HUES48 (cell line): Measurements from ENCODE around the gene UROS.

Experiments
- H3K27ac ChIP-seq: one replicate; pipeline ENCODE4 v1.7.0; 2013; ENCODE audit warnings: low read depth, low read length, inconsistent platforms
- H3K27me3 ChIP-seq: 2 replicates; pipeline ENCODE4 v1.6.1; 2013; ENCODE audit warnings: mild to moderate bottlenecking, low read length; ENCODE audit not compliant: control insufficient read depth, insufficient read depth
- H3K36me3 ChIP-seq: 2 replicates; pipeline ENCODE4 v1.6.1; 2013; ENCODE audit warnings: low read length; ENCODE audit not compliant: control insufficient read depth, insufficient read depth
- H3K4me1 ChIP-seq: 2 replicates; pipeline ENCODE4 v1.6.1; 2013; ENCODE audit warnings: mild to moderate bottlenecking, low read length; ENCODE audit not compliant: control insufficient read depth, insufficient read depth
- H3K4me3 ChIP-seq: 2 replicates; pipeline ENCODE4 v1.5.1; 2013; ENCODE audit warnings: mild to moderate bottlenecking, low read depth, low read length
- H3K9ac ChIP-seq: 2 replicates; pipeline ENCODE4 v1.6.1; 2013; ENCODE audit warnings: mild to moderate bottlenecking, low read depth, low read length, moderate library complexity
- H3K9me3 ChIP-seq: 2 replicates; pipeline ENCODE4 v1.6.1; 2013; ENCODE audit warnings: low read length; ENCODE audit not compliant: control insufficient read depth, insufficient read depth

The UROS gene

GRCh38 chr10:125757742-125758141 is 65.3 kb downstream of the UROS start:
- no peaks in the 10 kb centered on the region for H3K27me3 ChIP-seq
- H3K4me1 ChIP-seq, result peaks cover 7% of the 10 kb centered on the region
- H3K4me3 ChIP-seq, result no peak overlapping the region
- H3K9me3 ChIP-seq, result no peaks in the 10 kb centered on the region
- H3K27ac ChIP-seq, result no peak overlapping the region
- H3K36me3 ChIP-seq, result peaks cover 85% of the 10 kb centered on the region
- H3K9ac ChIP-seq, result no peak overlapping the region

GRCh38 chr10:125756853-125757487 is 66.1 kb downstream of the UROS start:
- Histone ChIP-seq H3K4me3 (no peak overlapping the region), H3K4me1 (no peaks in the 10 kb centered on the region; the same call in 1 of the 2 replicates), H3K9ac (no peak overlapping the region), H3K36me3 (peaks cover 89% of the 10 kb centered on the region), H3K27me3 (no peaks in the 10 kb centered on the region), H3K9me3 (no peaks in the 10 kb centered on the region), H3K27ac (no peak overlapping the region)

- Histone ChIP-seq H3K9me3 (no peaks in the 10 kb centered on the region), H3K9ac (no peak overlapping the region), H3K27ac (no peak overlapping the region), H3K4me3 (no peak overlapping the region), H3K4me1 (no peaks in the 10 kb centered on the region), H3K27me3 (no peaks in the 10 kb centered on the region), H3K36me3 (peaks cover 94% of the 10 kb centered on the region)
These were observed 66.9 kb downstream of the UROS start for GRCh38 chr10:125756196-125756595.

- H3K4me1 ChIP-seq, result no peaks in the 10 kb centered on the region
- no peak overlapping the region for H3K27ac ChIP-seq
- H3K9ac ChIP-seq, result no peak overlapping the region
- no peaks in the 10 kb centered on the region for H3K27me3 ChIP-seq
- no peaks in the 10 kb centered on the region for H3K9me3 ChIP-seq
- no peak overlapping the region for H3K4me3 ChIP-seq
- H3K36me3 ChIP-seq, result peaks cover 99% of the 10 kb centered on the region
These were observed 75.6 kb downstream of the UROS start for GRCh38 chr10:125747417-125747816.

- no peaks in the 10 kb centered on the region for H3K4me1 ChIP-seq
- H3K9me3 ChIP-seq, result no peaks in the 10 kb centered on the region
- H3K36me3 ChIP-seq, result peaks cover 99% of the 10 kb centered on the region
- no peak overlapping the region for H3K9ac ChIP-seq
- no peaks in the 10 kb centered on the region for H3K27me3 ChIP-seq
- no peak overlapping the region for H3K4me3 ChIP-seq
- H3K27ac ChIP-seq, result no peak overlapping the region
These were observed 78.1 kb downstream of the UROS start for GRCh38 chr10:125744909-125745308.

GRCh38 chr10:125742465-125742864 is 80.6 kb downstream of the UROS start:
- no peak overlapping the region for H3K27ac ChIP-seq
- H3K4me3 ChIP-seq, result no peak overlapping the region
- H3K36me3 ChIP-seq, result peaks cover 99% of the 10 kb centered on the region
- no peak overlapping the region for H3K9ac ChIP-seq
- H3K9me3 ChIP-seq, result no peaks in the 10 kb centered on the region
- no peaks in the 10 kb centered on the region for H3K4me1 ChIP-seq
- no peaks in the 10 kb centered on the region for H3K27me3 ChIP-seq

GRCh38 chr10:125739994-125740679 is 82.9 kb downstream of the UROS start:
- Histone ChIP-seq H3K36me3 (peaks cover 99% of the 10 kb centered on the region), H3K4me3 (no peak overlapping the region), H3K27me3 (no peaks in the 10 kb centered on the region), H3K9me3 (no peaks in the 10 kb centered on the region), H3K4me1 (no peaks in the 10 kb centered on the region), H3K9ac (no peak overlapping the region), H3K27ac (no peak overlapping the region)
